NCI-H2196 treated with DMSO at 0.1 percent for 48 hours (cell line): ENCODE results near the gene MRPL44.

ENCODE experiments used
- DNase-seq: peaks from one replicate; lab custom pipeline; 2025; ENCODE audit not compliant: unreplicated experiment; lab: John Stamatoyannopoulos, UW

Gene MRPL44

GRCh38 chr2:223969856-223970255, 12.6 kb downstream of the MRPL44 start:
- DNase-seq = no peak

DNA sequence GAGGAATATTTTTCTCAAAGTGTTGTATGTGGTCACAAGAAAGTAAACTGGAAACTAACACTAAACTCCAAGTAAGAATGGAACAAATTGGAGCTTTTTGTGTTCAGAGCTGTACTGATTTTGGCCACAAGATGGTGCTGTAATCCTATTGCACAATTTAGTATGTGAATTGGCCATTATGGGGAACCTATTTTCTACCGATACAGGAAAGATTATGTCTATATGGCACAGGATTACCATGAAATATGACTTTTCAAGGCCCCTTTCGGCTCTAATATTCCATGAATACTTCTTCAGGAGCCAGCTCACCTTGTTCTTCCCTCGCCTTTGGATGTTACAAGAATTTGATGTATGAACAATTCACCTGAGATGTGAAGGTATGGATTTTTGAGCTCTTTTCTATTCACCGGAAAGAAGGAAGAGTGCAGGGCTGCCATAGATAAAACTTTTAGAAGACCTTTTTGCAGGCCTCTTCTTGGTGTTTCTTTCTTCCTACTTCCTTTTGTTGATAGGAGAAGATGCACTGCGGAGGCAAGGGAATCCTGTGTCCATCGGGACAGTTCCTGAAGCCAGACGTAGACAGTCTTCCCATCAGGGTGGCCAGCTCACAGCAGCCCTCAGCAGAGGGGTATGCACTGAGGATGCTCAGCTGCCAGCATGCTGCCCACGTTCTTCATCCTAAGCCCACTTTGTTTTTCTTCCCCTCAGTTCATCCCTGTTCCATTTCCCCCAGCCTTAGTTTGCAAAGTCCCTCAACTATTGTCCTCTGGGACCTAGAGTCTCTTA, 13.3 kb downstream of the MRPL44 start:
- peak; percentile 17 for DNase-seq

DNA sequence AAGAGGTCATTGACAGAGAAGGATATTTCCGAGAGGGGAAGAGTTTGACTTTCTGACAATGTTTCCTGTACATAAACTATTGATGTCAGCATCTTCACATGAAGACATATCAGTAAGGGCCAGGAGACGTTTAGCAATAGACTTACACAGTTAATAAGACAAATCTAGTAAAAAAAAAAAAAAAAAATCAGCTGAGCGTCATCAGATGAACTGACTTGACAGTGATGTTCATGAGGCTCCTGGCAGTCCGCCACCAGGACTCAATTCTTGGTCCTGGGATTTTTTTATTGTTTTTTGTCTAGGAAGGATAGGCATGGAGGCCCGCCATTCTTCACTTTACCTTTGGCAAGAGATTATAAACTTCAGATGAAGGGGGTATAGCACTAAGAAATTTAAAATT, 14.5 kb downstream of the MRPL44 start:
- DNase-seq = no peak

GRCh38 chr2:223972656-223973102, 15.4 kb downstream of the MRPL44 start:
- no peak for DNase-seq

DNA sequence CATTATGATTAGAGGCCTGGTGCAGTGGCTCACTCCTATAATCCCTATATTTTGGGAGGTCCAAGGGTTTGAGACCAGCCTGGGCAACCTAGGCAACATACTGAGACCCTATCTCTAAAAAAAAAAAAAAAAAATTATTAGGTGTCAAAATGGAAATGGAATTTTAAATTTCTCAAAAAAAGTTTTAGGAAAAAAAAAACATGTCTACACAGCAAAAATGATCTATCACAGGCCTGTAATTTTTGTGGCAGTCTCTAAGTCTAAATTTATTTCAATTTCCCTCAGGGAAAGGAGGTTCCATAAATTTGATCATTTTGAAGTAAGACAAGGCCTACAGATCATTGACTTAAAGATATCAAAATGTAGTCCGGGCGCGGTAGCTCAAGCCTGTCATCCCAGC, 16.3 kb downstream of the MRPL44 start:
- DNase-seq = no peak

GRCh38 chr2:223976635-223977226, 19.5 kb downstream of the MRPL44 start:
- DNase-seq = no peak

DNA sequence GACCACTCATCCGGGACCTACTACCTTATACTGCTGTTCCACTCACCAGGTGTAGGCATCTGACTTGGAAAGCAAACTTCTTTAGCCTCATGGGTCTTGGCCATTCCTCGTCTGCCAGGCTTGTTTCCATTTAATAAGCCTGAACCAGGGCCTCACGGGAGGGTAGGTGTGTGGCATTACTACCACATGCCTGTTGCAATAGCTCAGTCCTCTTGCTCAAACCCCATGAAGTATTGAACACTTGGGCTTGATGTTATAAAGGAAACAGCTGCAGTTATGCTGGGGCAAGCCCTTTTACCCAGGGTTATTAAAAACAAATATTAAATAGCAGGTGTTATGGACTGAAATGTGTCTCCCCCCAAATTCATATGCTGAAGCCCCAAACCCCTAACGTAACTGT, 21.2 kb downstream of the MRPL44 start:
- DNase-seq = no peak

DNA sequence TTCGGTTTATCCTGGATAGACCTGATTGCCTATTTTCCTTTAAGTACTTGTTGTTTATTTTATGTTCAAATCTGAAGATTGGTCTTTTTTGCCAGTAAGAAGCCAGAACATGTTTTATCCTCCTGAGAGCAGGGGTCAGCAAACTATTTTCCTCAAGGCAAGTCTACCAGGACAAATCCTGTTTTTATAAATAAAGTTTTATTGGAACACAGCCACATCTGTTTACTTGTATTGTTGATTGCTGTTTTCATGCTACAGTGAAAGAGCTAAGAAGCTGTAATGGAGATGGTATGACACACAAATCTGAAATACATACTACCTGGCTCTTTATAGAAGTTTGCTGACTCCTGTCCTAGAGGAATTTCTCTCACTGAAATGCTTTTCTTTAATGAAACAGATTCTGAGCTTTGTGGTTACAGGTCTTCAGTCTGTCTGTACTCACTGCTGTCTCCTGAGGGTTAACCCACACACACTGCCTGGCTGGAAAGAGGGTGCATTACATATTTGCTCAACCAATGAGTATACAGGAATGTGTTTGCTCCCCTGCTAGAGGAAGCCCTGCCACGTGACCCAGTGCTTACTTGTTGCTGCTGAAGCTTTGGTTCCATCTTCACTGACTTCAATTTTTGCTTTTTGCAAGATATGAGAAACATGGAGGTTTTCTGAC, 22.6 kb downstream of the MRPL44 start:
- DNase-seq = no peak

- no peak for DNase-seq
These were observed 23.1 kb downstream of the MRPL44 start for GRCh38 chr2:223980397-223980735.

- no peak for DNase-seq
These were observed 23.5 kb downstream of the MRPL44 start for GRCh38 chr2:223980803-223981202.

GRCh38 chr2:223981241-223981640, 24.0 kb downstream of the MRPL44 start:
- no peak for DNase-seq

GRCh38 chr2:223989206-223989855, 32.1 kb downstream of the MRPL44 start:
- DNase-seq = no peak

- DNase-seq = no peak
These were observed 32.6 kb downstream of the MRPL44 start for GRCh38 chr2:223989856-223990232.

- DNase-seq = no peak
These were observed 34.3 kb downstream of the MRPL44 start for GRCh38 chr2:223991611-223992010.

GRCh38 chr2:223993634-223994232, 36.5 kb downstream of the MRPL44 start:
- DNase-seq = peak; percentile 66

- DNase-seq = no peak
These were observed 37.4 kb downstream of the MRPL44 start for GRCh38 chr2:223994562-223995162.

DNA sequence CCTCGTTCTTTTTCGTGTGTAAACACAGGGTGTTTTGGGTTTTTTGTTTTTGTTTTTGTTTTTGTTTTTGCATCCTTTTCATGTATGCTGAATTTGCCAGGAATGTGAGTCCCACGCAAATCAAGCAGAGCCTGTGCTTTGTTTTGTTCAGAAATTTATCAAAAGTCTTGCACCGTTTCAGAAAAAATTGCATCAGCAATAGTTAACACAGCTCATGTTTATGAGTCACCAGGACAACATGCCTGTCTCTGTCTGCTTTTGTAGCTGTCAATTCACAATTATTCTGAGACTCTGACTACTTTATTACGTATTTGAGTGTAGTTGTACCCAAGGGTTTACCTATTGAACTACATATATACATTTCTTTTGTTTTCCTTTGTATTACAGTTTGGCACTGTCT, 38.3 kb downstream of the MRPL44 start:
- no peak for DNase-seq

DNA sequence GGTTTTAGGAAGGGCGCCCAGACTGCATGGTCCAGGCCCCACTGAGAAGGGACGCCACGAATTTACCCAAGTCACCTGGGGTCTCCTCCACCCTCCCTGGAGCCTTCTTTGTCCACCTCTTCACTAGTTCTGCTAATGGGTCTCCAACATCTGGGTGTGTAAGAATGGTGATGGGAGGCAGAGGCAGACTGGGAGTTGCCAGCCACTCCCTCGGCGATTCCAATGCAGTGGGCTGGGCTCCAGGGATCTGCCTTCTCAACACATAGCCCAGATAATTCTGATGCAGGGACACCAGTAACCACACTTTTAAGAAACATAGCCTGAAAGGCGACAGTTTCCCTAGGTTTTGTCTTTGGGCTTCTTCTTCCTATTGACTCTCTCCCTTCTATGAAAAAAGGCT, 39.1 kb downstream of the MRPL44 start:
- DNase-seq = no peak

- no peak for DNase-seq
These were observed 40.7 kb downstream of the MRPL44 start for GRCh38 chr2:223997938-223998337.

DNA sequence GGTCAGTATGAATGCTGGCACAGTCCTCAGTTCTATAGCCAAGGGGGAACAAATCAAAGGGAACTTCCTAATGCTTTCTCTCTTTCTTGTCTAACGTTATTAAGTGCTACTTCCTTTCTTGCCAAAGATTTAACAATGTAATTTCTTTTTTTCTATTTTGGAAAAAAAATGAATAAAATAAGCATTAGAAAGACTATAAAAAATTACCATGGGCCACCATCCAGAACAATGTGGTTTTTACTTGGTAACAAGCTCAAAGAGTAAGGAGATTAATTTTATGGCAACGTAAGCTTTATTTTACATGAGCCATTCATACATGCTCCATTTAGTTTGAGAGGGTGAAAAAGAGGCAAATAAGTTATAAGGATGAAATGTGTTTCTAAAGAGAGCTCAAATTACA, 41.7 kb downstream of the MRPL44 start:
- DNase-seq = no peak

DNA sequence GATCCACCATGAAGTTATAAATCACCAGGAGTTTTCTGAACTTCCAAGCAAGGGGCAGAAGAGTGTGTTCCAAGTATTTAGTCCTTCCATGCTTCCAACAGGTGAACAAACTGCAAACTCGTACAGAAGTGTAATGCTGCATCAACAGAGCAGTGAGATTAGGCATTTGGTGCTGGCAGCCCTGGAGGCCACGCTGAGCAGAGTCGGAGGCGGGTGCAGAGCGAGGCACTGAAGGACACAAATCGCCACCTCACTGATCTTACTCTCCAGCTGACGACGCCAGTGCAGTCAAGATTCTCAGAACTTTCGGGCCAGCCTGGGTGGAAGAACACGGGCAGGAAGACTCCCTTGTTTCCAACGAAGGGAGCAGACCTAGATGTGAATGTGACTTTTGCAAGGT, 42.6 kb downstream of the MRPL44 start:
- DNase-seq = no peak
